ENCODE measurements around the gene TEX35.

The TEX35 gene

GRCh38 chr1:178493301-178493741 lies 19.6 kb upstream of the TEX35 start:
- no peaks in the 10 kb centered on the region for H3K9me3 ChIP-seq (ENCODE audit: control insufficient read depth, insufficient read depth, low read depth, low read length)
- H3K4me1 ChIP-seq (ENCODE audit: control insufficient read depth, insufficient read depth, low read length) = no peaks in the 10 kb centered on the region
- no peak overlapping the region for H3K4me3 ChIP-seq (ENCODE audit: low read depth, low read length)
- no peak for TF ChIP-seq ELK4 (IDR thresholded peaks at IDR 0.05; ENCODE audit: borderline replicate concordance, low read depth, low read length)
- no peak for TF ChIP-seq ZNF558 (tag by site-specific recombination; IDR thresholded peaks at IDR 0.05)
- TF ChIP-seq ZNF623 (tag by site-specific recombination; IDR thresholded peaks at IDR 0.05) = no peak
- no peak overlapping the region for H3K27ac ChIP-seq (ENCODE audit: extremely low read depth, low read depth, low read length)
- ChIA-PET CTCF (interaction anchor here (4.0 kb wide), 1 partner anchor 8 kb away, joined by 31 read pairs; no protein-coding TSS in a partner anchor), POLR2A (no interaction called here)
- H3K36me3 ChIP-seq (ENCODE audit: control insufficient read depth in 2 of 2, insufficient read depth in 1 of 2, low read length in 2 of 2) = no peaks in the 10 kb centered on the region

GRCh38 chr1:178494569-178494971 lies 18.3 kb upstream of the TEX35 start:
- TF ChIP-seq ZNF449 (tag by site-specific recombination; IDR thresholded peaks at IDR 0.05) (no peak), PRDM2 (tag by site-specific recombination; IDR thresholded peaks at IDR 0.05; ENCODE audit: borderline replicate concordance) (no peak), KLF7 (tag by site-specific recombination; IDR thresholded peaks at IDR 0.05; ENCODE audit: borderline replicate concordance) (no peak), ZNF747 (tag by site-specific recombination; IDR thresholded peaks at IDR 0.05) (no peak), ZNF624 (tag by site-specific recombination; IDR thresholded peaks at IDR 0.05) (no peak), OVOL3 (tag by site-specific recombination; IDR thresholded peaks at IDR 0.05) (no peak), MZF1 (tag by site-specific recombination; IDR thresholded peaks at IDR 0.05; ENCODE audit: borderline replicate concordance) (no peak)

GRCh38 chr1:178495158-178495557 lies 17.8 kb upstream of the TEX35 start:
- CTCF ChIA-PET = interaction anchor here (0.6 to 0.7 kb wide), 3 partner anchors 9 to 235 kb away, joined by 3 to 4 read pairs (median 4); no protein-coding TSS in a partner anchor
- POLR2A ChIA-PET = interaction anchor here (1.4 kb wide), 1 partner anchor 24 kb away, joined by 4 read pairs; no protein-coding TSS in a partner anchor
- H3K4me1 ChIP-seq (ENCODE audit: control insufficient read depth, insufficient read depth, low read length) = no peaks in the 10 kb centered on the region
- no peaks in the 10 kb centered on the region for H3K36me3 ChIP-seq (ENCODE audit: control insufficient read depth in 2 of 2, insufficient read depth in 1 of 2, low read length in 2 of 2)
- no peak overlapping the region for H3K4me3 ChIP-seq (ENCODE audit: low read depth, low read length)
- no peak overlapping the region for H3K27ac ChIP-seq (ENCODE audit: extremely low read depth, low read depth, low read length)
- no peaks in the 10 kb centered on the region for H3K9me3 ChIP-seq (ENCODE audit: control insufficient read depth, insufficient read depth, low read depth, low read length)
- TF ChIP-seq ZNF175 (tag by site-specific recombination; IDR thresholded peaks at IDR 0.05) = no peak
- no peak for TF ChIP-seq HOXC10 (CRISPR knock-in tag; IDR thresholded peaks at IDR 0.05)

More at GRCh38 chr1:178494569-178494971, 18.3 kb upstream of the TEX35 start:
- Histone ChIP-seq H3K27ac (ENCODE audit: extremely low read depth, low read depth, low read length) (no peak overlapping the region), H3K9me3 (ENCODE audit: control insufficient read depth, insufficient read depth, low read depth, low read length) (no peaks in the 10 kb centered on the region), H3K4me3 (ENCODE audit: low read depth, low read length) (no peak overlapping the region), H3K36me3 (ENCODE audit: control insufficient read depth in 2 of 2, insufficient read depth in 1 of 2, low read length in 2 of 2) (no peaks in the 10 kb centered on the region), H3K4me1 (ENCODE audit: control insufficient read depth, insufficient read depth, low read length) (no peaks in the 10 kb centered on the region)
- ChIA-PET CTCF (interaction anchor here (0.6 to 0.7 kb wide), 5 partner anchors 9 to 235 kb away, joined by 3 to 4 read pairs (median 4); partner anchors contain the start of gene TEX35), POLR2A (interaction anchor here (1.4 kb wide), 1 partner anchor 24 kb away, joined by 4 read pairs; no protein-coding TSS in a partner anchor)

All from HEK293 (cell line).